HCT116 (cell line): ENCODE measurements around the gene USP2. TPM values are rescaled to one million over a fixed set of nuclear protein-coding genes. Genes with fewer than 3 reads are reported as not detected.

Experiments
- ATAC-seq: fragments of 200-7000 bp; cut with Tn5 transposase; 2 replicates; pipeline ENCODE4 v1.9.1; 2020; ENCODE audit warnings: mild to moderate bottlenecking, moderate library complexity
- BruUV-seq: library from RNA; stranded (reverse); fragments of 400-500 nt; replicated peaks from 2 replicates; lab custom pipeline; 2021; lab: Mats Ljungman, UMichigan
- CTCF ChIA-PET: fragments of 300-600 bp; sonication (Branson Sonifier 250); formaldehyde crosslinking; loops from one replicate; lab custom pipeline; 2021; ENCODE audit warnings: antibody characterized with exemption; lab: Charles Lee
- POLR2A ChIA-PET: fragments of 300-600, 350-600 bp; sonication (Branson Sonifier 250); formaldehyde crosslinking; loops from one replicate; lab custom pipeline; 2021; ENCODE audit warnings: antibody characterized with exemption; lab: Charles Lee
- RAD21 ChIA-PET, 2 experiments: fragments of 300-600 bp; sonication (Branson Sonifier 250); formaldehyde crosslinking; loops; one replicate each; lab custom pipeline; 2023; ENCODE audit warnings: low total read pairs in 2 of 2; ENCODE audit not compliant: uncharacterized antibody in 2 of 2, unreplicated experiment in 2 of 2, low non-redundant PET in 1 of 2; lab: Charles Lee
- DNase-seq: peaks from one replicate; pipeline ENCODE4 v3.0.0-alpha.2; 2010; ENCODE audit warnings: low read depth, low spot score
- H2AFZ ChIP-seq: fragments of 200-600 bp; shearing (Covaris generic), sonication (generic); 2 replicates; pipeline ENCODE4 v1.6.1; 2017; ENCODE audit warnings: low read depth, mixed run types, mixed read lengths, antibody characterized with exemption, low read length; ENCODE audit not compliant: poor library complexity, severe bottlenecking
- H3K27ac ChIP-seq: 2 replicates; pipeline ENCODE4 v1.5.1; 2012; ENCODE audit warnings: low read depth, low read length
- H3K27me3 ChIP-seq: fragments of 200-600 bp; sonication (generic); 2 replicates; pipeline ENCODE4 v1.6.1; 2016; ENCODE audit warnings: mixed run types, low read length, mixed read lengths; ENCODE audit not compliant: insufficient read depth
- H3K36me3 ChIP-seq, 2 experiments: fragments of 200-500 bp in 1 of 2; fragments of 200-600 bp in 1 of 2; sonication (Bioruptor generic) in 1 of 2; sonication (generic) in 1 of 2; 2 replicates each; pipeline versions ENCODE4 v1.5.1 to v1.6.1; 2014 to 2016; ENCODE audit warnings: low read length in 2 of 2, inconsistent platforms in 1 of 2, mixed read lengths in 1 of 2, mixed run types in 1 of 2; ENCODE audit not compliant: insufficient read depth in 2 of 2, control insufficient read depth in 1 of 2
- H3K4me1 ChIP-seq, 2 experiments: fragments of 200-600 bp in 1 of 2; sonication (generic) in 1 of 2; 2 replicates each; pipeline versions ENCODE4 v1.5.1 to v1.6.1; 2012 to 2017; ENCODE audit warnings: low read length in 2 of 2, inconsistent platforms in 1 of 2, mild to moderate bottlenecking in 1 of 2, mixed read lengths in 1 of 2, mixed run types in 1 of 2, moderate library complexity in 1 of 2; ENCODE audit not compliant: insufficient read depth in 2 of 2, control insufficient read depth in 1 of 2
- H3K4me2 ChIP-seq: fragments of 200-600 bp; sonication (generic); 2 replicates; pipeline ENCODE4 v1.6.1; 2017; ENCODE audit warnings: mixed run types, low read length, mixed read lengths
- H3K4me3 ChIP-seq, 2 experiments: fragments of 200-600 bp in 1 of 2; sonication (generic) in 1 of 2; replicated peaks in 1 of 2; 2 replicates each; pipeline ENCODE4 v1.5.1; 2011 to 2016; ENCODE audit warnings: low read length in 2 of 2, control low read depth in 1 of 2, low read depth in 1 of 2, mild to moderate bottlenecking in 1 of 2, mixed read lengths in 1 of 2, mixed run types in 1 of 2
- H3K79me2 ChIP-seq: fragments of 200-600 bp; sonication (generic); 2 replicates; pipeline ENCODE4 v1.6.1; 2017; ENCODE audit warnings: mild to moderate bottlenecking, mixed run types, low read length, moderate library complexity, mixed read lengths; ENCODE audit not compliant: insufficient read depth
- H3K9ac ChIP-seq: fragments of 200-600 bp; sonication (generic); 2 replicates; pipeline ENCODE4 v1.6.1; 2016; ENCODE audit warnings: low read length, mixed read lengths
- H3K9me2 ChIP-seq: fragments of 200-600 bp; sonication (generic), shearing (Covaris generic); 2 replicates; pipeline ENCODE4 v1.6.1; 2017; ENCODE audit warnings: mixed run types, mild to moderate bottlenecking, moderate library complexity; ENCODE audit not compliant: insufficient read depth
- H3K9me3 ChIP-seq, 2 experiments: fragments of 200-500 bp in 1 of 2; fragments of 200-600 bp in 1 of 2; sonication (Bioruptor generic) in 1 of 2; sonication (generic) in 1 of 2; 2 replicates each; pipeline ENCODE4 v1.6.1; 2014 to 2017; ENCODE audit warnings: low read length in 2 of 2, mixed read lengths in 2 of 2, inconsistent platforms in 1 of 2, low read depth in 1 of 2, mild to moderate bottlenecking in 1 of 2, mixed run types in 1 of 2, moderate library complexity in 1 of 2; ENCODE audit not compliant: control insufficient read depth in 1 of 2, insufficient read depth in 1 of 2
- H4K20me1 ChIP-seq: fragments of 200-600 bp; sonication (generic), shearing (Covaris generic); 2 replicates; pipeline ENCODE4 v1.6.1; 2017; ENCODE audit warnings: mixed run types, mild to moderate bottlenecking, moderate library complexity; ENCODE audit not compliant: insufficient read depth
- ATF3 ChIP-seq: IDR thresholded peaks from 2 replicates; pipeline ENCODE4 v1.6.1; 2012
- CBX3 ChIP-seq: IDR thresholded peaks from 2 replicates; pipeline ENCODE4 v1.6.1; 2012; ENCODE audit warnings: low read depth
- CEBPB ChIP-seq: IDR thresholded peaks from 2 replicates; pipeline ENCODE4 v1.6.1; 2012; ENCODE audit warnings: low read depth
- JUND ChIP-seq: IDR thresholded peaks from 2 replicates; pipeline ENCODE4 v1.6.1; 2012
- POLR2A ChIP-seq: IDR thresholded peaks from 2 replicates; pipeline ENCODE4 v1.7.0; 2011; ENCODE audit warnings: borderline replicate concordance; ENCODE audit not compliant: insufficient read depth, insufficient read length; ENCODE audit errors: extremely low read depth
- SIN3A ChIP-seq: IDR thresholded peaks from 2 replicates; pipeline ENCODE4 v1.6.1; 2012; ENCODE audit warnings: low read depth
- SP1 ChIP-seq: IDR thresholded peaks from 2 replicates; pipeline ENCODE4 v1.6.1; 2012; ENCODE audit warnings: low read depth
- YY1 ChIP-seq: IDR thresholded peaks from 2 replicates; pipeline ENCODE4 v1.6.1; 2011; ENCODE audit warnings: low read length, low read depth, moderate library complexity, mild to moderate bottlenecking; ENCODE audit not compliant: insufficient replicate concordance; ENCODE audit errors: extremely low read depth
- ZBTB33 ChIP-seq: IDR thresholded peaks from 2 replicates; pipeline ENCODE4 v1.6.1; 2011; ENCODE audit warnings: mild to moderate bottlenecking, low read length, moderate library complexity; ENCODE audit not compliant: insufficient replicate concordance; ENCODE audit errors: extremely low read depth
- ZFX ChIP-seq: fragments of 450-650 bp; IDR thresholded peaks from 2 replicates; pipeline ENCODE4 v1.6.1; 2017
- ZNF274 ChIP-seq: fragments of 200-500 bp; sonication (Bioruptor generic); IDR thresholded peaks from 2 replicates; pipeline ENCODE4 v1.6.1; 2014; ENCODE audit warnings: mild to moderate bottlenecking, low read depth, low read length, inconsistent platforms
- intact Hi-C: fragments of 100-400 bp; cut with micrococcal nuclease; formaldehyde crosslinking; loops from 2 replicates; pipeline ENCODE4 v1.10.0; 2022
- total RNA-seq: library from RNA; stranded (reverse); gene quantifications from one replicate; pipeline ENCODE4 v1.2.1, GENCODE V29; 2021; ENCODE audit not compliant: unreplicated experiment
- TF ChIP-seq, protein P1 (sequence below): IDR thresholded peaks from 2 replicates; pipeline ENCODE4 v1.6.1; 2012

Gene USP2
- total RNA-seq, 1 experiment from 2014 or later, result 5.0 TPM

GRCh38 chr11:119371067-119371601 is 10.4 kb downstream of the USP2 start:
- Histone ChIP-seq H3K4me3 (no peak overlapping the region), H3K4me1 (peaks cover 35 to 42% of the 10 kb centered on the region in 2 experiments), H4K20me1 (no peaks in the 10 kb centered on the region), H3K4me2 (no peak overlapping the region), H3K9me2 (no peaks in the 10 kb centered on the region), H3K9ac (no peak overlapping the region), H3K9me3 (no peaks in the 10 kb centered on the region), H3K27ac (no peak overlapping the region), H3K27me3 (no peaks in the 10 kb centered on the region), H2AFZ (no peak overlapping the region), H3K79me2 (no peaks in the 10 kb centered on the region), H3K36me3 (no peaks in the 10 kb centered on the region)
- BruUV-seq, result no TSS peak
- CTCF ChIA-PET, result interaction anchor here (0.8 to 7.5 kb wide), 6 partner anchors 10 to 339 kb away, joined by 3 to 54 read pairs (median 8); partner anchors contain the start of gene USP2
- intact Hi-C loops, result no loop called here
- RAD21 ChIA-PET, result interaction anchor here in 1 of 2 experiments (1.0 kb wide), 1 partner anchor 15 kb away, joined by 3 read pairs; no protein-coding TSS in a partner anchor
- ATAC-seq (no peak), DNase-seq (no peak)
- TF ChIP-seq JUND (no peak), SP1 (no peak), ZBTB33 (no peak)
- POLR2A ChIA-PET, result interaction anchor here (0.9 to 1.2 kb wide), 2 partner anchors 10 kb away, joined by 3 read pairs; no protein-coding TSS in a partner anchor

DNA sequence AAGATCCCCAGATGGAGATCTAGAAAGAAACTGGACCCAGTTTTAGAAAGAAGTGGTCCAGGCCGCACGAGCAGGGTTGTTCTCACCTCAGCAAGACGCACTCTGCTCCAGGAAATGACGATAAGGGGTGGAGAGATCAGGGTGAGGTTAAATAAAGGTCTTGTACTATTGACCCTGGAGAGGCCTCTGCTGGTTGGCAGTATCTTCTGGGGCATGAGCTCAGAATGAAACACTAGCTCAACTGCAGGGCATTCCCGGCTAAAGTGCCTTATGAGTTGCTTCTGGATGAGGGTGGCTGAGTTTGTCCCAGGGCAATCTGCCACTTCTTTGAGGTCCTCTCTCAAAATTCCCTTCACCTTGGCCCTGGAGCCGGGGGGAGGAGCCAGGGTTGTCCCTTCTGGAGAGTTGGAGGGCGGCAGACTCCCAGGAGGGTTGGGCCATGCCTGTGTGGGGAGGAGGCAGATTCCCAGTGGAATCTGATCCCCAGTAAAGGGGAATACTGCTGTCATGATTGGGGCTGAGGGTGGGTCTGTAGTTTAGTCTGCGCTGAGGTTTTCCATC is 10.9 kb downstream of the USP2 start:
- Histone ChIP-seq H2AFZ (no peak overlapping the region), H3K9me2 (no peaks in the 10 kb centered on the region), H3K79me2 (no peaks in the 10 kb centered on the region), H3K27ac (no peak overlapping the region), H3K4me3 (no peak overlapping the region), H3K4me2 (no peak overlapping the region), H4K20me1 (no peaks in the 10 kb centered on the region), H3K36me3 (no peaks in the 10 kb centered on the region), H3K27me3 (no peaks in the 10 kb centered on the region), H3K4me1 (peaks cover 35 to 42% of the 10 kb centered on the region in 2 experiments), H3K9ac (no peak overlapping the region), H3K9me3 (no peaks in the 10 kb centered on the region)
- CTCF ChIA-PET, result interaction anchor here (1.4 to 7.5 kb wide), 3 partner anchors 10 to 19 kb away, joined by 3 to 54 read pairs (median 11); partner anchors contain the start of gene USP2
- BruUV-seq, result no TSS peak
- POLR2A ChIA-PET, result interaction anchor here (0.9 kb wide), 1 partner anchor 9 kb away, joined by 3 read pairs; no protein-coding TSS in a partner anchor
- intact Hi-C loops, result no loop called here
- ATAC-seq (no peak), DNase-seq (no peak)
- TF ChIP-seq, protein P1, sequence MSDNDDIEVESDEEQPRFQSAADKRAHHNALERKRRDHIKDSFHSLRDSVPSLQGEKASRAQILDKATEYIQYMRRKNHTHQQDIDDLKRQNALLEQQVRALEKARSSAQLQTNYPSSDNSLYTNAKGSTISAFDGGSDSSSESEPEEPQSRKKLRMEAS, result no peak
- no peak for TF ChIP-seq ZFX
- no peak for TF ChIP-seq YY1
- no peak for TF ChIP-seq ZNF274
- TF ChIP-seq ATF3, result no peak
- TF ChIP-seq SIN3A, result no peak
- no peak for TF ChIP-seq CBX3
- no peak for TF ChIP-seq CEBPB
- no peak for TF ChIP-seq POLR2A
- RAD21 ChIA-PET, result no interaction called here
